COR-L47 (cell line): ENCODE data around the gene STOX1.
A peak's percentile ranks its signal among the peaks of the same experiment; 100 is the strongest.
"Not testable (repeated sequence)": the region's sequence is repeated elsewhere in the genome, so short reads cannot be mapped to it uniquely, and the experiment has no call there.

Experiments
- DNase-seq: peaks from one replicate; lab custom pipeline; 2025; lab: John Stamatoyannopoulos, UW

Gene STOX1

GRCh38 chr10:68829952-68830351, 2.6 kb downstream of the STOX1 start:
- DNase-seq, result no peak

GRCh38 chr10:68831961-68832455, 4.7 kb downstream of the STOX1 start:
- DNase-seq, result no peak

GRCh38 chr10:68832601-68833000, 5.3 kb downstream of the STOX1 start:
- DNase-seq, result no peak

GRCh38 chr10:68837626-68838322, 10.4 kb downstream of the STOX1 start:
- DNase-seq, result no peak

- not testable (repeated sequence) for DNase-seq
Observed at GRCh38 chr10:68840650-68841049, 13.3 kb downstream of the STOX1 start.

- DNase-seq, result no peak
Observed at GRCh38 chr10:68848281-68848680, 20.9 kb downstream of the STOX1 start.

GRCh38 chr10:68848806-68849205, 21.5 kb downstream of the STOX1 start:
- DNase-seq, result no peak

- DNase-seq, result no peak
Observed at GRCh38 chr10:68856352-68856751, 29.0 kb downstream of the STOX1 start.

- no peak for DNase-seq
Observed at GRCh38 chr10:68857005-68857404, 29.7 kb downstream of the STOX1 start.

GRCh38 chr10:68861253-68861652, 33.9 kb downstream of the STOX1 start:
- DNase-seq, result no peak

GRCh38 chr10:68864611-68865010, 37.3 kb downstream of the STOX1 start:
- DNase-seq, result no peak

GRCh38 chr10:68868173-68868572, 40.8 kb downstream of the STOX1 start:
- not testable (repeated sequence) for DNase-seq

GRCh38 chr10:68869623-68870022, 42.3 kb downstream of the STOX1 start:
- no peak for DNase-seq

- no peak for DNase-seq
Observed at GRCh38 chr10:68870061-68870460, 42.7 kb downstream of the STOX1 start.

GRCh38 chr10:68870545-68871104, 43.3 kb downstream of the STOX1 start:
- DNase-seq, result no peak

- no peak for DNase-seq
Observed at GRCh38 chr10:68871105-68871711, 43.9 kb downstream of the STOX1 start.

GRCh38 chr10:68871731-68872342, 44.5 kb downstream of the STOX1 start:
- peak; percentile 83 for DNase-seq

GRCh38 chr10:68876246-68877138, 49.2 kb downstream of the STOX1 start:
- DNase-seq, result no peak

- DNase-seq, result no peak
Observed at GRCh38 chr10:68877482-68878110, 50.3 kb downstream of the STOX1 start.

GRCh38 chr10:68878496-68878895, 51.2 kb downstream of the STOX1 start:
- DNase-seq, result no peak

- DNase-seq, result no peak
Observed at GRCh38 chr10:68879628-68880027, 52.3 kb downstream of the STOX1 start.
